Subcutaneous abdominal adipose tissue (tissue), 5 donors: ENCODE data around the gene ZNF469.

Source experiments
- H3K27ac ChIP-seq: one replicate; pipeline ENCODE4 v1.7.0; 2013; ENCODE audit warnings: low read depth, mild to moderate bottlenecking, inconsistent platforms, low read length, moderate library complexity
- H3K27me3 ChIP-seq, 5 donors: one replicate each; pipeline ENCODE4 v1.7.0; 2013; ENCODE audit warnings: low read length in 5 of 5, inconsistent platforms in 1 of 5; ENCODE audit not compliant: control insufficient read depth in 5 of 5, insufficient read depth in 4 of 5
- H3K36me3 ChIP-seq, 5 donors: one replicate each; pipeline ENCODE4 v1.7.0; 2013; ENCODE audit warnings: low read length in 5 of 5; ENCODE audit not compliant: control insufficient read depth in 5 of 5, insufficient read depth in 5 of 5
- H3K4me1 ChIP-seq, 5 donors: one replicate each; pipeline ENCODE4 v1.7.0; 2013; ENCODE audit warnings: low read length in 5 of 5, mild to moderate bottlenecking in 3 of 5, moderate library complexity in 1 of 5; ENCODE audit not compliant: control insufficient read depth in 5 of 5, insufficient read depth in 5 of 5
- H3K4me3 ChIP-seq, 5 donors: one replicate each; pipeline ENCODE4 v1.7.0; 2013; ENCODE audit warnings: low read length in 5 of 5, low read depth in 1 of 5
- H3K9ac ChIP-seq, 5 donors: one replicate each; pipeline ENCODE4 v1.7.0; 2013; ENCODE audit warnings: low read length in 5 of 5, mild to moderate bottlenecking in 4 of 5, moderate library complexity in 3 of 5
- H3K9me3 ChIP-seq, 5 donors: one replicate each; pipeline ENCODE4 v1.7.0; 2013; ENCODE audit warnings: low read length in 5 of 5; ENCODE audit not compliant: control insufficient read depth in 5 of 5
- donor health status: healthy.
- donor health status: healthy.
- donor health status: healthy.
- donor health status: healthy.
- donor health status: healthy.

Gene ZNF469

DNA sequence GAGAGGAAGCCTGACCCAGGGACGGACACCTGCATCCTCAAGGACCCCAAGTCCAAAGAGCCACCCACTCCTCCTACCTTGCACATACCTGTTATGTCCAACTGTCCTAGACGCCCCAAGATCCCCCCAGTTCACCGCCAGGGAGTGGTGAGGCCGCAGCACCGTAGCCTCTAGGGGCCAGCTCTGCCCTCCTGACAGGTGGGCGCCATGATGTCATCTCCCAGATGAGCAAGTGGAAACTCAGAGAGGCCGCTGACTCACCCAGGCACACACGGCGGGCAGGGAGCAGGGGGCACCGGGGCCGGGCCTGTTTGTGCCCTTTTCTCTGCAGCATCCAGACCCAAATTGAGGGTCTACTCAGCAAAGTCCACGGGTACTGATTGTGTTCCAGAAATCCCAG lies 4.8 kb upstream of the ZNF469 start:
- peaks cover 4 to 38% (median 19%) of the 10 kb centered on the region in 5 donors for H3K27me3 ChIP-seq
- H3K27ac ChIP-seq = no peak overlapping the region

DNA sequence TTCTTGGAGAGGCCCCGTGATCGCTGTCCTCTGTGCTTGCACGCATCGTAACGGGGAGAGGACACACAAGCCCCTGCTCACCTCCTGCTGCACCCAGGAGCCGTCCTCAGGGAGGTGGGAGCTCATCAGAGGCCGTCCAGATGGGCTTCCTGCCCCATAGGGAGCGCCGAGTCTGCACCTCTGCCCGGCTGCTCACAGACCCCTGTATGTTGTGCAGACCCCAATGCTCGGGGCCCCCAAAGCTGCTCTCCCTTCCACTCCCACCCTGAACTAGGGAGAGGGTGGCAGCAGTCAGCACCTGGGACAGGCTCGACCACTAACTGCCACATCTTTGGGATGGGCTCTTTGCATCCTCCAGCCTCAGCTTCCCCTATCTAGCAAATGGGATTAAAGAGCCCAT lies 4.4 kb upstream of the ZNF469 start:
- peaks cover 4 to 38% (median 19%) of the 10 kb centered on the region in 5 donors for H3K27me3 ChIP-seq
- H3K27ac ChIP-seq = no peak overlapping the region
- H3K4me3 ChIP-seq = no peak overlapping the region
- H3K4me1 ChIP-seq = peaks cover 0 to 4% (median 0%) of the 10 kb centered on the region in 5 donors
- H3K9me3 ChIP-seq = peaks cover 0 to 3% (median 0%) of the 10 kb centered on the region in 5 donors
- no peaks in the 10 kb centered on the region for H3K36me3 ChIP-seq
- no peak overlapping the region for H3K9ac ChIP-seq

More for the DNA sequence above, 4.8 kb upstream of the ZNF469 start:
- H3K4me3 ChIP-seq = no peak overlapping the region
- no peaks in the 10 kb centered on the region for H3K36me3 ChIP-seq
- H3K4me1 ChIP-seq = peaks cover 0 to 4% (median 0%) of the 10 kb centered on the region in 5 donors
- H3K9me3 ChIP-seq = peaks cover 0 to 3% (median 0%) of the 10 kb centered on the region in 5 donors
- no peak overlapping the region for H3K9ac ChIP-seq

DNA sequence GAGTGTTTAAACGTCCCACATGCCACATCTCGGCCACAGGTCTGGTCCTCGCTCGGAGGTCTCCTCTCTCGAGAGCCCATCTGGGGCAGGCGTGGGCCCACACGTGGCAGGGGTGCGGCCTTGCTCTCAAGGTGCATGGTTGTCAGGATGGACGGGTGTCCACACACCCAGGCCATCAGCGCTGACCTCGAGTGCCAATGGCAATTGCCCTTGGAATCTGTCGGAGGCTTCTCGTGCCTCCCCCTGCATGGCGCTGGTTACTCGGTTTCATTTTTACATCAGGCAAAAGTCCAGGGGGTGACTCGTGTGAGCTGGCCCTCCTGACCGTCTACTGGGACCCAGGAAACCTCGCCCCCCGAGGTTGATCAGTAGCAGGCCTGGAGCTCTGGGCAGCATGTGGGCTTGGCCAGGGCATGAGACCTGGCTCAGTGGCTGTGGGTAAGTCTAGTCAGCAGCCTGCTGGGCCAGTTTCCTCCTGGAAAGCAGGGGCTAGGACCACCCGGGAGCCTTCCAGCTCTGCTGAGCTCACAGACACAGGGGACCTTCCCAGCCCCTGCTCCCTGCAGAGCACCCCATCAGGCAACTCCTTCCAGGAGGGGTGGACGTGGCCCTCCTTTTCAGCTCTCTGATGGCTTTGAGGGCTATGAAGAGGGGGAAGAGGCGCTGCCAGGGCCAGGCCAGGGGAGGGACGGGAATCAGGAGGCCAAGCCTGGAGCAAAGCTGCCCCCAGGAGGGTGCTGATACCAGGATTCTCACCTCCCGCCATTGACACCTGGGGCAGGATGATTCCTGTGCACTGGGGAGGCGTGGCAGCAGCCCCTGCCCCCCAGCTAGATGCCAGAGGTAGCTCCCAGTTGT lies 3.7 kb upstream of the ZNF469 start:
- Histone ChIP-seq H3K9ac (no peak overlapping the region), H3K4me3 (no peak overlapping the region), H3K36me3 (no peaks in the 10 kb centered on the region), H3K4me1 (peaks cover 0 to 9% (median 4%) of the 10 kb centered on the region in 5 donors), H3K9me3 (peaks cover 0 to 3% (median 0%) of the 10 kb centered on the region in 5 donors), H3K27me3 (peaks cover 6 to 39% (median 21%) of the 10 kb centered on the region in 5 donors), H3K27ac (no peak overlapping the region)

DNA sequence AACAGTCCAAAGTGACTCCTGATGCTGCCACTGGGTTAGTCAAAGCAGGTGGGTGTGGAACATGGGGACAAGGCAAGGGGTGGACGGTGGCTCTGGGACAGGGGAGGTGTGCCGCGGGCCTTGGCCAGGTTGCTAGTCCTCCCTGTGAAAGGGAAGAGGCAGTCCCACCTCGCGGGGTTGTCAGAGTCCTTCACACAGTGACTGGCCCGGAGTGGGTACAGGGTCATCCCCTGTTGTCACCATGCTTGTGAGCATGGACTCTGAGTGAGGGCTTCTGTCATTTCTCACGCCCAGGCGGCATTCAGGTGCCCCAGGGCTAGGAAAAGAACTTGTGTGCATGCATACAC lies 3.1 kb upstream of the ZNF469 start:
- H3K4me3 ChIP-seq = no peak overlapping the region
- peaks cover 12 to 43% (median 27%) of the 10 kb centered on the region in 5 donors for H3K27me3 ChIP-seq
- H3K27ac ChIP-seq = no peak overlapping the region
- no peaks in the 10 kb centered on the region for H3K36me3 ChIP-seq
- peaks cover 0 to 3% (median 0%) of the 10 kb centered on the region in 5 donors for H3K9me3 ChIP-seq
- H3K9ac ChIP-seq = no peak overlapping the region
- H3K4me1 ChIP-seq = peaks cover 0 to 15% (median 6%) of the 10 kb centered on the region in 5 donors

GRCh38 chr16:88380099-88380498 lies 2.7 kb upstream of the ZNF469 start:
- peaks cover 0 to 16% (median 6%) of the 10 kb centered on the region in 5 donors for H3K4me1 ChIP-seq
- H3K36me3 ChIP-seq = no peaks in the 10 kb centered on the region
- H3K27me3 ChIP-seq = peaks cover 15 to 47% (median 29%) of the 10 kb centered on the region in 5 donors
- no peak overlapping the region for H3K9ac ChIP-seq
- no peak overlapping the region for H3K4me3 ChIP-seq
- peaks cover 0 to 3% (median 0%) of the 10 kb centered on the region in 5 donors for H3K9me3 ChIP-seq
- H3K27ac ChIP-seq = no peak overlapping the region

DNA sequence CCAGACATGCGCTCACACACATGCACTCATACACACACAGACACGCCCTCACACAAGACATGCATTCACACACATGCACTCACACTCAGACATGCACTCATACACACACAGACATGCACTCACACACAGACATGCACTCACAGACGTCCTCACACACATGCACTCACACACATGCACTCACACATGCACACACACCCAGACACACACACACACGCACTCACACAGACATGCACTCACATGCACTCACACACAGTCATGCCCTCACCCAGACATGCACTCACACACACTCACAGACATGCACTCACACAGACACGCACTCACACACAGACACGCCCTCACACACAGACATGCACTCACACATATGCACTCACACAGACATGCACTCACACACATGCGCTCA lies 2.1 kb upstream of the ZNF469 start:
- no peaks in the 10 kb centered on the region for H3K36me3 ChIP-seq
- peaks cover 0 to 16% (median 6%) of the 10 kb centered on the region in 5 donors for H3K4me1 ChIP-seq
- H3K9ac ChIP-seq = no peak overlapping the region
- H3K9me3 ChIP-seq = peaks cover 0 to 3% (median 0%) of the 10 kb centered on the region in 5 donors
- no peak overlapping the region for H3K27ac ChIP-seq
- H3K27me3 ChIP-seq = peaks cover 15 to 47% (median 29%) of the 10 kb centered on the region in 5 donors
- no peak overlapping the region for H3K4me3 ChIP-seq

DNA sequence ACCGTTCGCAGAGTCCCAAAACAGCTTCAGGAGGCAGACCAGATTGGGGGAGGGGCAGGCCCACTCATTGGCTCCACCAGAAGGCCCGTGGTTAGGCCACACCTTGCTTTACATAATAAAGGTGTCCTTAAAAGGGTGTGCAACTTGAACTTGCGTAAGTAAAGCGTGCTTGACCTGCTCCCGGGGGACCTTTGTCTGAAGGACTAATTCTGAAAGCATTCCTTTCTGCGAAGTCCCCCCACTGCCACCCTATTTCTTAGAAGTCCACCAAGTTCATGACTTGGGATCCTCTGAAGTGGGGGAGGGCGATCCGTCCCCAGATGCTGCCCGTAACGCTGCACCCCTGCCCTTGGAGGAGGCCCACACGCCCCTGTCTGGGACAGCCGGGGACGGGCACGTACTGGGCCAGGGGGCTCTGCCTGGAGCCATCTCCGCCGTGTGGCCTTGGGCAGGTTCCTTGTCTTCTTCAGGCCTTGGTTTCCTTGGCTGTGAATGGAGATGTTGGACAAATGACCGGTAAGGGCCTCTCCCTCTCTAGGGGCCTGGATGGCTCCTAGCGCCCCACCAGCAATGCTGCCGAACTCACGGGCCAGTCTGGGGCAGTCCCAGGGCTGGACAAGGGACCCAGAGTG lies 823 bp upstream of the ZNF469 start:
- peaks cover 0 to 3% (median 0%) of the 10 kb centered on the region in 5 donors for H3K9me3 ChIP-seq

GRCh38 chr16:88383401-88384221 lies 852 bp downstream of the ZNF469 start:
- Histone ChIP-seq H3K9me3 (peaks cover 0 to 3% (median 0%) of the 10 kb centered on the region in 5 donors), H3K27ac (no peak overlapping the region), H3K36me3 (no peaks in the 10 kb centered on the region), H3K4me1 (peaks cover 0 to 16% (median 13%) of the 10 kb centered on the region in 5 donors), H3K9ac (no peak overlapping the region), H3K27me3 (peaks cover 21 to 61% (median 43%) of the 10 kb centered on the region in 5 donors), H3K4me3 (peak overlapping the region; percentile 37 to 59 (median 41))

More for the DNA sequence above, 823 bp upstream of the ZNF469 start:
- H3K9ac ChIP-seq = no peak overlapping the region
- H3K36me3 ChIP-seq = no peaks in the 10 kb centered on the region
- peak overlapping the region in 1 of 5 donors; percentile 26 for H3K4me3 ChIP-seq
- H3K27ac ChIP-seq = no peak overlapping the region
- peaks cover 0 to 16% (median 7%) of the 10 kb centered on the region in 5 donors for H3K4me1 ChIP-seq
- peaks cover 21 to 56% (median 36%) of the 10 kb centered on the region in 5 donors for H3K27me3 ChIP-seq

DNA sequence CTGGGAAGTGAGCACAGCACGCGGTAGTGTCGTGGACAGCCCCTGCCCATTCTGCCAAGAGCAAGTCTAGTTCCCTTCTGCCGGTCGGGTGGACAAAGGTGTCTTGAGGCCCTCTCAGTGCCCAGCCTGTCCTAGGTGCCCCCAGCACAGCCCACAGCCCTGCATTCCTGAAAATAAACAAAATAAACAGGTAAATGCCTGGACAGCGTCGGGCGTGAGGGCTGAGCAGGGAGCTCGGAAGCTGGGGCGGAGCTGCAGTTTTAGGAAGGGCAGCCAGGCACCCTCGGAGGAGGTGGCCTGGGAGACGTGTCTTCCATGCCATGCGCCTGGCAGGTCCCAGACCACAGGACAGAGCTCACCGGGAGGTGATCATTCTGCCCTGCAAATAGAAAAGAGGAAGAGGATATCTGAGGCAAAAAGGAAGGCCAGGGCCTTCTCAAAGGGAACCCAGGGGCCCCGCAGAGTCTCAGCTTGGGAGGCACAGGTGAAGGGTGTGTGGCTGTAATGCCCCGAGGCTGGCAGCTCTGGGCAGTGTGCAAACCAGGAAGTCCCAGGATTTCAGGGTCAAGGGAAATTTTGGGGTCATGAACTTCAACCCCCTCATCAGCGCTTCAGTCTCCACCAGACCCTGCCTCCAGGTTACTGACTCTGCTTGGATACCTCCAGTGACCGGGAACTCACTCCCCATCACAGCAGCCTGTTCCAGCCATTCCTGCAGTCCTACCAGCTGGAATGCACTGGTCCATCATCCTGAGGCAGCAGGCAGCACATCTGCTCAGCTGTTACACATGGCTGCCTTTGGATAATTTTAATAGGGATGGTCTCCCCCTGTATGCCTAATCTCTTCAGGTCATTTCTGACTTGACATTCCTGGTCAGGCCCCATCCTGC lies 1.7 kb downstream of the ZNF469 start:
- Histone ChIP-seq H3K9ac (no peak overlapping the region), H3K4me3 (peak overlapping the region; percentile 37 to 59 (median 41)), H3K9me3 (peaks cover 0 to 3% (median 0%) of the 10 kb centered on the region in 5 donors), H3K4me1 (peaks cover 0 to 19% (median 13%) of the 10 kb centered on the region in 5 donors), H3K36me3 (no peaks in the 10 kb centered on the region), H3K27ac (no peak overlapping the region), H3K27me3 (peaks cover 21 to 61% (median 43%) of the 10 kb centered on the region in 5 donors)
